K562 (cell line): ENCODE data around the gene CPM. TPM values are rescaled to one million over a fixed set of nuclear protein-coding genes. Genes with fewer than 3 reads are reported as not detected.

ENCODE experiments used
- ATAC-seq: fragments of 200-7000 bp; cut with Tn5 transposase; 3 replicates; pipeline ENCODE4 v1.9.1; 2020; ENCODE audit warnings: moderate library complexity
- BruUV-seq: library from RNA; stranded (reverse); fragments of 400-500 nt; replicated peaks from 2 replicates; lab custom pipeline; 2021; lab: Mats Ljungman, UMichigan
- CTCF ChIA-PET: fragments of 300-600 bp; formaldehyde crosslinking; extraction: SDS; loops from one replicate; lab custom pipeline; 2021; ENCODE audit warnings: low intra/inter-chr PET ratio; lab: Yijun Ruan, JAX
- POLR2A ChIA-PET: fragments of 300-600, 350-650 bp; sonication (Branson Sonifier 250); formaldehyde crosslinking; extraction: SDS; loops from one replicate; lab custom pipeline; 2021; ENCODE audit warnings: antibody characterized with exemption, inconsistent platforms; lab: Yijun Ruan, JAX
- DNase-seq, 4 experiments: peaks; one replicate each; pipeline versions ENCODE4 v3.0.0 to v3.0.0-alpha.2; 2011 to 2018; ENCODE audit warnings: low spot score in 3 of 4, mixed read lengths in 3 of 4; ENCODE audit errors: extremely low read depth in 1 of 4
- FAIRE-seq: peaks from 2 replicates; lab custom pipeline; 2011; peaks lifted over from hg19 to GRCh38; lab: Jason Lieb, UNC
- H2AFZ ChIP-seq: 2 replicates; pipeline ENCODE4 v1.6.0; 2011; ENCODE audit warnings: low read depth, low read length, control low read depth, inconsistent platforms
- H3K27ac ChIP-seq: fragments of 200-600 bp; 3 replicates; pipeline ENCODE4 v1.8.0; 2011; ENCODE audit warnings: low read depth, mild to moderate bottlenecking, control low read depth, inconsistent platforms, low read length, moderate library complexity, mixed read lengths; ENCODE audit errors: extremely low read depth
- H3K27me3 ChIP-seq, 2 experiments: fragments of 300-600 bp in 1 of 2; 2 replicates in 1 of 2; 3 replicates in 1 of 2; pipeline versions ENCODE4 v1.6.0 to v1.8.0; 2011; ENCODE audit warnings: inconsistent platforms in 2 of 2, low read length in 2 of 2, mild to moderate bottlenecking in 1 of 2, mixed read lengths in 1 of 2, moderate library complexity in 1 of 2; ENCODE audit not compliant: control insufficient read depth in 2 of 2, insufficient read depth in 2 of 2
- H3K36me3 ChIP-seq: fragments of 300-600 bp; 3 replicates; pipeline ENCODE4 v1.8.0; 2011; ENCODE audit warnings: mild to moderate bottlenecking, low read length, inconsistent platforms; ENCODE audit not compliant: control insufficient read depth, insufficient read depth
- H3K4me1 ChIP-seq, 2 experiments: fragments of 200-600 bp in 1 of 2; replicated peaks in 1 of 2; 2 replicates in 1 of 2; 3 replicates in 1 of 2; pipeline versions ENCODE4 v1.5.1 to v1.8.0; 2011; ENCODE audit warnings: inconsistent platforms in 2 of 2, low read length in 2 of 2, mild to moderate bottlenecking in 1 of 2, mixed read lengths in 1 of 2, moderate library complexity in 1 of 2; ENCODE audit not compliant: control insufficient read depth in 2 of 2, insufficient read depth in 2 of 2
- H3K4me2 ChIP-seq: 2 replicates; pipeline ENCODE4 v1.6.1; 2011; ENCODE audit warnings: low read length, control low read depth, inconsistent platforms, mixed read lengths; ENCODE audit not compliant: insufficient read depth
- H3K4me3 ChIP-seq: fragments of 200-600 bp; sonication (generic), shearing (Covaris generic); 2 replicates; pipeline ENCODE4 v1.5.1; 2016; ENCODE audit warnings: control low read depth, inconsistent platforms
- H3K79me2 ChIP-seq: fragments of 200-600 bp; 3 replicates; pipeline ENCODE4 v1.8.0; 2011; ENCODE audit warnings: low read length, inconsistent platforms; ENCODE audit not compliant: control insufficient read depth, insufficient read depth
- H3K9ac ChIP-seq, 2 experiments: 2 replicates each; pipeline versions ENCODE4 v1.6.0 to v1.6.1; 2011; ENCODE audit warnings: low read depth in 2 of 2, low read length in 2 of 2, control low read depth in 1 of 2, inconsistent platforms in 1 of 2, mild to moderate bottlenecking in 1 of 2, mixed read lengths in 1 of 2; ENCODE audit not compliant: insufficient read depth in 1 of 2
- H3K9me1 ChIP-seq: one replicate; pipeline ENCODE4 v1.6.0; 2011; ENCODE audit warnings: inconsistent platforms, mild to moderate bottlenecking, low read length, moderate library complexity; ENCODE audit not compliant: control insufficient read depth, insufficient read depth
- H3K9me3 ChIP-seq: replicated peaks from 2 replicates; pipeline ENCODE4 v1.5.1; 2011; ENCODE audit warnings: low read depth, low read length, inconsistent platforms; ENCODE audit not compliant: control insufficient read depth, insufficient read depth
- H4K20me1 ChIP-seq: replicated peaks from 2 replicates; pipeline ENCODE4 v1.6.1; 2011; ENCODE audit warnings: low read length, inconsistent platforms, mixed read lengths; ENCODE audit not compliant: control insufficient read depth, insufficient read depth
- CBX8 ChIP-seq: fragments of 200-600 bp; sonication (generic); IDR thresholded peaks from 2 replicates; pipeline ENCODE4 v1.6.1; 2012; ENCODE audit warnings: borderline replicate concordance, mixed run types, low read depth, mild to moderate bottlenecking, moderate library complexity, mixed read lengths, low read length, control low read depth, inconsistent platforms; ENCODE audit not compliant: poor library complexity, severe bottlenecking; ENCODE audit errors: extremely low read depth
- ETS2 ChIP-seq: IDR thresholded peaks from 2 replicates; pipeline ENCODE4 v1.6.1; 2016; ENCODE audit warnings: borderline replicate concordance, missing genetic modification characterization, mild to moderate bottlenecking, moderate library complexity, missing compliant biosample characterization; ENCODE audit not compliant: poor library complexity, severe bottlenecking
- KLF1 ChIP-seq: fragments of 450-650 bp; IDR thresholded peaks from 2 replicates; pipeline ENCODE4 v1.6.1; 2016; ENCODE audit warnings: missing genetic modification characterization, missing compliant biosample characterization
- OTX1 ChIP-seq: fragments of 450-650 bp; formaldehyde crosslinking; IDR thresholded peaks from 2 replicates; pipeline ENCODE4 v1.4.0; 2022; ENCODE audit warnings: mild to moderate bottlenecking
- RFX7 ChIP-seq: fragments of 250-450 bp; sonication (Bioruptor Pico); IDR thresholded peaks from 2 replicates; pipeline ENCODE4 v1.5.1; 2021; ENCODE audit warnings: mild to moderate bottlenecking
- SETDB1 ChIP-seq: IDR thresholded peaks from one replicate; pipeline ENCODE4 v1.6.1; 2012; ENCODE audit warnings: low read length, control low read depth, inconsistent platforms
- SIRT6 ChIP-seq: IDR thresholded peaks from one replicate; pipeline ENCODE4 v1.6.1; 2012; ENCODE audit warnings: low read depth, mild to moderate bottlenecking, control low read depth, inconsistent platforms, low read length, moderate library complexity
- SMARCC2 ChIP-seq: fragments of 450-650 bp; IDR thresholded peaks from 2 replicates; pipeline ENCODE4 v1.6.1; 2017; ENCODE audit warnings: antibody characterized with exemption, moderate library complexity, mild to moderate bottlenecking, low read depth
- TAF9B ChIP-seq: fragments of 450-650 bp; IDR thresholded peaks from 2 replicates; pipeline ENCODE4 v1.6.1; 2018; ENCODE audit warnings: mild to moderate bottlenecking; ENCODE audit not compliant: partially characterized antibody
- TBP ChIP-seq: optimal IDR thresholded peaks from 2 replicates; pipeline ENCODE3; 2011; ENCODE audit warnings: low read depth, low read length, improper control_type of control experiment
- ZBTB8A ChIP-seq: fragments of 450-650 bp; IDR thresholded peaks from 2 replicates; pipeline ENCODE4 v1.6.1; 2018; ENCODE audit warnings: mild to moderate bottlenecking, moderate library complexity; ENCODE audit not compliant: partially characterized antibody
- ZNF551 ChIP-seq: fragments of 250-450 bp; sonication (Bioruptor Pico); IDR thresholded peaks from 2 replicates; pipeline ENCODE4 v1.5.0; 2021; ENCODE audit warnings: mild to moderate bottlenecking, moderate library complexity
- ZNF644 ChIP-seq: fragments of 200-800 bp; sonication (Bioruptor generic); IDR thresholded peaks from 2 replicates; pipeline ENCODE4 v1.6.1; 2016; ENCODE audit warnings: low read depth, missing genetic modification characterization, missing compliant biosample characterization
- WGBS: fragments of 100-300 bp; shearing (Covaris generic); methylation state at CpG from one replicate; pipeline ENCODE4 v1.1.6; 2016; ENCODE audit warnings: low coverage, mixed read lengths; ENCODE audit not compliant: insufficient coverage; ENCODE audit errors: missing lambda C conversion rate; 5-methylcytosine and 5-hydroxymethylcytosine counted together
- in situ Hi-C: fragments of 300-500 bp; cut with MboI; formaldehyde crosslinking; loops from 4 replicates; pipeline ENCODE4 v1.15.0; 2018; ENCODE audit warnings: inconsistent platforms, mixed read lengths
- intact Hi-C: fragments of 100-400 bp; cut with micrococcal nuclease; formaldehyde crosslinking; loops from 2 replicates; pipeline ENCODE4 v1.14.2; 2022
- polyA plus RNA-seq, 8 experiments: library from polyadenylated mRNA; depleted of rRNA in 4 of 8; stranded (reverse) in 5 of 8; unstranded in 3 of 8; fragments of >200 nt; fragmentation: Nextera tagmentation in 2 of 8; fragmentation: Illumina TruSeq in 1 of 8; extraction: Ambion mirVana in 2 of 8; extraction: Trizol in 1 of 8; gene quantifications; 2 replicates each; pipeline versions ENCODE4 v1.2.1 to v1.2.3, GENCODE V29; 2011 to 2014; ENCODE audit warnings: inconsistent platforms in 1 of 8, missing spikeins in 1 of 8
- total RNA-seq, 7 experiments: library from RNA; depleted of rRNA in 6 of 7; stranded (reverse); fragments of >200 nt in 6 of 7; fragmentation: Illumina TruSeq in 2 of 7; extraction: Trizol in 2 of 7; gene quantifications; 2 replicates each; pipeline versions ENCODE4 v1.2.1 to v1.2.3, GENCODE V29; 2011 to 2021; ENCODE audit warnings: low replicate concordance in 1 of 7
- TF ChIP-seq, protein P1 (sequence below): fragments of 250-450 bp; sonication (Bioruptor Pico); IDR thresholded peaks from 2 replicates; pipeline ENCODE4 v1.8.0; 2021; ENCODE audit warnings: moderate library complexity, mild to moderate bottlenecking, inconsistent platforms

Gene CPM
- total and polyA plus RNA-seq, 9 of the 15 experiments (the other 6 are each of a cell fraction or from before 2014, with no cell fraction given), result 0.31 TPM; not detected in 8

DNA sequence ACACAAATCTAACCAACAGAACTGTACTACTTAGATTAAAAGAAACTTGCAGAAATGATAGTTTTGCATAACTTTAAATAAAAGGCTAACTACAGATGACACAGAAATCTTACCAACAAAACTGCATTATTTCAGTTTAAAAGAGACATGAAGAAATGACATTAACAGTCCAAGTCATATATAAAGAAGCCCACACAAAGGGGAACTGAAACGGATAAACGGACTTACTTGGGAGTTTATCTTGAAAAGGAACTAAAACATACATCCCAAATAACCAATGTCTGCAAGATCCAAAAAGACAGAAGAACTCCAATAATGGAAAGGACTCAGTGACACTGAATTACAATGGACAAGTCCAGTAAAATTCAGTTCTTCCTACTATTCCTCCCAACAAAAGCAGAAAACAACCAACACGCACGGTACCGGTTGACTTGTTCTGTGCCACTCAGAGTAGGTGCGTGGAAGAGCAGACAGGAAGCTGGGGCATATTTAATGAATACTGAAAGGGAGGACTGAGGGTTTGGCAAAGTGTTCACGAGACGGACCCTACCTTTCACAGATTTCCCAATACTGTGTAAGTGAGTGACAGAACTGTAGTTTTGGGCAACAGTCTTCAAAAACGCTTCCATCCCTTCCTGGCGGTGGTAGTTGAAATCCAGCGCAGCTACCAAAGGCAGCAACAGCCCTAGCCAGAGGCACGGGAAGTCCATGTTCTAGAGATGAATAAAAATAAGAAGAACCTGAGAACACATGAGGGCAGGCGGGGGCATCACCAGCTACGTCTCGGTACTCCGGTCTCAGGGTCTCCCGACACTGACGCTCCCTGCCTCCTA lies 627 bp downstream of the CPM start:
- DNase-seq (peak in 1 of 4 experiments; percentile 11), FAIRE-seq (no peak), ATAC-seq (peak; percentile 41)
- Histone ChIP-seq H3K27ac (no peak overlapping the region), H4K20me1 (no peaks in the 10 kb centered on the region), H3K27me3 (peaks cover 9 to 24% of the 10 kb centered on the region in 2 experiments; a peak in 3 of 5 replicates), H3K9me3 (no peaks in the 10 kb centered on the region), H3K4me1 (peaks cover 0 to 11% of the 10 kb centered on the region in 2 experiments; a peak in 2 of 5 replicates), H3K36me3 (no peaks in the 10 kb centered on the region), H3K9ac (peak overlapping the region in 1 of 2 experiments; percentile 86; a peak in 2 of 4 replicates), H3K4me2 (peak overlapping the region; percentile 60), H2AFZ (peak overlapping the region; percentile 70), H3K79me2 (no peaks in the 10 kb centered on the region), H3K4me3 (peak overlapping the region; percentile 33), H3K9me1 (no peaks in the 10 kb centered on the region)
- BruUV-seq, result no TSS peak
- intact Hi-C loops (no loop called here), in situ Hi-C loops (no loop called here)
- WGBS, result 3% methylated on average over 12 of the region's 18 CpGs
- CTCF ChIA-PET, result no interaction called here
- no peak for TF ChIP-seq TAF9B
- TF ChIP-seq SMARCC2, result no peak
- peak; percentile 62 for TF ChIP-seq CBX8
- POLR2A ChIA-PET, result interaction anchor here (0.6 kb wide), 1 partner anchor 1578 kb away, joined by 3 read pairs; no protein-coding TSS in a partner anchor

DNA sequence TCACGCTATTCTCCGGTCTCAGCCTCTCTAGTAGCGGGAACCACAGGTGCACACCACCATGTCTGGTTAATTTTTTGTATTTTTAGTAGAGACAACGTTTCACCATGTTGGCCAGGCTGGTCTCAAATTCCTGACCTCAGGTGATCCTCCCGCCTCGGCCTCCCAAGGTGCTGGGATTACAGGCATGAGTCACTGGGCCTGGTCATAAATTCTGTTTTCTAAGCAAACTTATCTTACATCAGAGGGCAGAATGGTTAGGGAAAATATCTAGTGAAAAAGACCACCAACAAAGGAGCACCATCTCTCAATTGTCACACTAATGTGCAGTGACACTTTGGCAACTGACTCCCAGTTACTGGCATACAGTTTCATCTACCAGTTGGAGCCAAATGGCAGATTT lies 2.8 kb downstream of the CPM start:
- H3K36me3 ChIP-seq, result no peaks in the 10 kb centered on the region
- no peaks in the 10 kb centered on the region for H3K9me1 ChIP-seq
- DNase-seq, result no peak
- CTCF ChIA-PET, result no interaction called here
- H3K9ac ChIP-seq, result no peak overlapping the region
- no peaks in the 10 kb centered on the region for H3K79me2 ChIP-seq
- no peak for FAIRE-seq
- H4K20me1 ChIP-seq, result no peaks in the 10 kb centered on the region
- WGBS, result 3% methylated on average over 6 of the region's 6 CpGs
- H2AFZ ChIP-seq, result no peak overlapping the region
- no peaks in the 10 kb centered on the region for H3K9me3 ChIP-seq
- no peak overlapping the region for H3K27ac ChIP-seq
- POLR2A ChIA-PET, result no interaction called here
- intact Hi-C loops, result no loop called here
- no peak for ATAC-seq
- no peak overlapping the region for H3K4me3 ChIP-seq
- in situ Hi-C loops, result no loop called here
- peaks cover 9 to 21% of the 10 kb centered on the region in 2 experiments; a peak in 3 of 5 replicates for H3K27me3 ChIP-seq
- no peak overlapping the region for H3K4me2 ChIP-seq
- H3K4me1 ChIP-seq, result peaks cover 0 to 11% of the 10 kb centered on the region in 2 experiments; a peak in 2 of 5 replicates
- no TSS peak for BruUV-seq
- TF ChIP-seq, protein P1, sequence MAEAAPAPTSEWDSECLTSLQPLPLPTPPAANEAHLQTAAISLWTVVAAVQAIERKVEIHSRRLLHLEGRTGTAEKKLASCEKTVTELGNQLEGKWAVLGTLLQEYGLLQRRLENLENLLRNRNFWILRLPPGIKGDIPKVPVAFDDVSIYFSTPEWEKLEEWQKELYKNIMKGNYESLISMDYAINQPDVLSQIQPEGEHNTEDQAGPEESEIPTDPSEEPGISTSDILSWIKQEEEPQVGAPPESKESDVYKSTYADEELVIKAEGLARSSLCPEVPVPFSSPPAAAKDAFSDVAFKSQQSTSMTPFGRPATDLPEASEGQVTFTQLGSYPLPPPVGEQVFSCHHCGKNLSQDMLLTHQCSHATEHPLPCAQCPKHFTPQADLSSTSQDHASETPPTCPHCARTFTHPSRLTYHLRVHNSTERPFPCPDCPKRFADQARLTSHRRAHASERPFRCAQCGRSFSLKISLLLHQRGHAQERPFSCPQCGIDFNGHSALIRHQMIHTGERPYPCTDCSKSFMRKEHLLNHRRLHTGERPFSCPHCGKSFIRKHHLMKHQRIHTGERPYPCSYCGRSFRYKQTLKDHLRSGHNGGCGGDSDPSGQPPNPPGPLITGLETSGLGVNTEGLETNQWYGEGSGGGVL (CRISPR knock-in tag), result no peak
- TF ChIP-seq ZBTB8A (no peak), OTX1 (CRISPR knock-in tag) (no peak), ZNF551 (no peak), TBP (no peak), RFX7 (CRISPR knock-in tag) (no peak), ETS2 (tag) (no peak), SIRT6 (no peak), KLF1 (no peak), SETDB1 (no peak), ZNF644 (tag) (no peak)
